GM12878 (cell line): Measurements from ENCODE around the gene LRRC73. TPM values are rescaled to one million over a fixed set of nuclear protein-coding genes. Genes with fewer than 3 reads are reported as not detected.

Source experiments
- ATAC-seq: fragments of 200-7000 bp; cut with Tn5 transposase; 3 replicates; pipeline ENCODE4 v1.9.1; 2020; ENCODE audit warnings: mild to moderate bottlenecking, moderate library complexity
- BruUV-seq: library from RNA; stranded (reverse); fragments of 400-500 nt; replicated peaks from 2 replicates; lab custom pipeline; 2021; lab: Mats Ljungman, UMichigan
- CTCF ChIA-PET: fragments of 300-600 bp; sonication (Branson Sonifier 250); formaldehyde crosslinking; extraction: SDS; loops from one replicate; lab custom pipeline; 2021; ENCODE audit warnings: inconsistent platforms; lab: Yijun Ruan, JAX
- POLR2A ChIA-PET: fragments of 350-600 bp; formaldehyde crosslinking; extraction: SDS; loops from one replicate; lab custom pipeline; 2021; ENCODE audit warnings: inconsistent platforms; lab: Charles Lee
- RAD21 ChIA-PET: fragments of 300-600 bp; sonication (Branson Sonifier 250); formaldehyde crosslinking; loops from one replicate; lab custom pipeline; 2023; ENCODE audit warnings: antibody characterized with exemption; ENCODE audit not compliant: unreplicated experiment; lab: Charles Lee
- SMC1A ChIA-PET: fragments of 300-600 bp; sonication (Branson Sonifier 250); formaldehyde crosslinking; loops from one replicate; lab custom pipeline; 2023; ENCODE audit not compliant: unreplicated experiment, uncharacterized antibody; lab: Charles Lee
- DNase-seq: peaks from one replicate; pipeline ENCODE4 v3.0.0-alpha.2; 2011; ENCODE audit warnings: low read depth, low spot score
- FAIRE-seq: peaks from 3 replicates; lab custom pipeline; 2011; peaks lifted over from hg19 to GRCh38; lab: Jason Lieb, UNC
- H2AFZ ChIP-seq: 2 replicates; pipeline ENCODE4 v1.6.0; 2011; ENCODE audit warnings: low read depth, low read length, control low read depth; ENCODE audit not compliant: control insufficient read depth
- H3K27ac ChIP-seq: 2 replicates; pipeline ENCODE4 v1.5.1; 2011; ENCODE audit warnings: control low read depth; ENCODE audit not compliant: control insufficient read depth, insufficient read depth
- H3K27me3 ChIP-seq, 2 experiments: replicated peaks in 1 of 2; 2 replicates each; pipeline versions ENCODE4 v1.6.0 to v1.6.1; 2011; ENCODE audit warnings: low read length in 1 of 2; ENCODE audit not compliant: control insufficient read depth in 2 of 2, insufficient read depth in 2 of 2
- H3K36me3 ChIP-seq, 2 experiments: 2 replicates each; pipeline ENCODE4 v1.5.1; 2011; ENCODE audit warnings: low read length in 1 of 2; ENCODE audit not compliant: control insufficient read depth in 2 of 2, insufficient read depth in 2 of 2
- H3K4me1 ChIP-seq: 2 replicates; pipeline ENCODE4 v1.6.1; 2011; ENCODE audit warnings: mild to moderate bottlenecking, low read length, moderate library complexity, mixed read lengths; ENCODE audit not compliant: control insufficient read depth, insufficient read depth
- H3K4me2 ChIP-seq: 2 replicates; pipeline ENCODE4 v1.6.0; 2011; ENCODE audit warnings: control low read depth; ENCODE audit not compliant: control insufficient read depth, insufficient read depth
- H3K4me3 ChIP-seq: fragments of 200-600 bp; sonication (generic); 2 replicates; pipeline ENCODE4 v1.5.1; 2016
- H3K79me2 ChIP-seq: 2 replicates; pipeline ENCODE4 v1.6.0; 2011; ENCODE audit warnings: low read length; ENCODE audit not compliant: control insufficient read depth, insufficient read depth
- H3K9ac ChIP-seq: 2 replicates; pipeline ENCODE4 v1.8.0; 2011; ENCODE audit warnings: low read length, control low read depth, mixed read lengths; ENCODE audit not compliant: control insufficient read depth, insufficient read depth
- H3K9me3 ChIP-seq: replicated peaks from 3 replicates; pipeline ENCODE4 v1.5.1; 2011; ENCODE audit warnings: mild to moderate bottlenecking, low read length; ENCODE audit not compliant: control insufficient read depth, insufficient read depth
- H4K20me1 ChIP-seq: 2 replicates; pipeline ENCODE4 v1.6.0; 2011; ENCODE audit not compliant: control insufficient read depth, insufficient read depth
- E4F1 ChIP-seq: fragments of 450-650 bp; IDR thresholded peaks from 2 replicates; pipeline ENCODE4 v1.6.1; 2018; ENCODE audit warnings: borderline replicate concordance, mild to moderate bottlenecking; ENCODE audit not compliant: partially characterized antibody
- RAD51 ChIP-seq: fragments of 450-650 bp; IDR thresholded peaks from 2 replicates; pipeline ENCODE4 v1.6.1; 2016; ENCODE audit warnings: moderate library complexity, mild to moderate bottlenecking, inconsistent platforms
- SKIL ChIP-seq: fragments of 450-650 bp; IDR thresholded peaks from 2 replicates; pipeline ENCODE4 v1.6.1; 2017; ENCODE audit warnings: mild to moderate bottlenecking, low read depth, inconsistent platforms; ENCODE audit not compliant: poor library complexity, severe bottlenecking
- ZBTB40 ChIP-seq: fragments of 450-650 bp; IDR thresholded peaks from 2 replicates; pipeline ENCODE4 v1.6.1; 2016; ENCODE audit warnings: mild to moderate bottlenecking, moderate library complexity, borderline replicate concordance
- ZNF622 ChIP-seq: fragments of 450-650 bp; IDR thresholded peaks from 2 replicates; pipeline ENCODE4 v1.6.1; 2017; ENCODE audit warnings: mild to moderate bottlenecking, inconsistent platforms
- WGBS: methylation state at CpG from one replicate; pipeline ENCODE4 v1.1.6; 2016; ENCODE audit warnings: low lambda C conversion rate; ENCODE audit not compliant: insufficient replicate concordance, insufficient coverage; ENCODE audit errors: missing lambda C conversion rate; 5-methylcytosine and 5-hydroxymethylcytosine counted together
- in situ Hi-C: fragments of 300-500 bp; cut with MboI; formaldehyde crosslinking; loops from 9 replicates; pipeline ENCODE4 v1.14.3; 2018; ENCODE audit warnings: mixed read lengths
- intact Hi-C: fragments of 100-400 bp; cut with micrococcal nuclease; formaldehyde crosslinking; loops from one replicate; pipeline ENCODE4 v1.14.2; 2022; ENCODE audit not compliant: unreplicated experiment
- polyA plus RNA-seq, 11 experiments: library from polyadenylated mRNA; depleted of rRNA in 4 of 11; unstranded in 6 of 11; stranded (reverse) in 5 of 11; fragments of >200 nt; fragmentation: Nextera tagmentation in 4 of 11; fragmentation: Illumina TruSeq in 1 of 11; extraction: Ambion mirVana in 4 of 11; extraction: Trizol in 1 of 11; gene quantifications; 1 replicate in 1 of 11; 2 replicates in 10 of 11; pipeline versions ENCODE4 v1.2.1 to v1.2.3, GENCODE V29; 2011 to 2016; ENCODE audit warnings: inconsistent platforms in 2 of 11, missing spikeins in 2 of 11, low read depth in 1 of 11
- total RNA-seq, 4 experiments: library from RNA; depleted of rRNA in 3 of 4; stranded (reverse); fragments of >200 nt in 3 of 4; fragmentation: Illumina TruSeq in 1 of 4; extraction: Trizol in 1 of 4; gene quantifications; 2 replicates each; pipeline versions ENCODE4 v1.2.1 to v1.2.3, GENCODE V29; 2013 to 2021

Gene LRRC73
- total and polyA plus RNA-seq, 10 of the 15 experiments (the other 5 are each of a cell fraction or from before 2014, with no cell fraction given): 0.13 TPM; not detected in 9

- RAD21 ChIA-PET: no interaction called here
- in situ Hi-C loops (no loop called here), intact Hi-C loops (no loop called here)
- POLR2A ChIA-PET: interaction anchor here (1.4 kb wide), 1 partner anchor 16 kb away, joined by 3 read pairs; the partner anchor contains the start of gene TJAP1
- SMC1A ChIA-PET: no interaction called here
- WGBS: 31% methylated on average over 5 of the region's 5 CpGs
- BruUV-seq: no TSS peak
- Histone ChIP-seq H3K4me3 (no peak overlapping the region), H3K36me3 (no peaks in the 10 kb centered on the region), H3K27ac (no peak overlapping the region), H3K4me1 (no peaks in the 10 kb centered on the region), H3K4me2 (no peak overlapping the region), H2AFZ (no peak overlapping the region), H3K9ac (no peak overlapping the region), H3K9me3 (no peaks in the 10 kb centered on the region), H4K20me1 (no peaks in the 10 kb centered on the region), H3K79me2 (no peaks in the 10 kb centered on the region), H3K27me3 (no peaks in the 10 kb centered on the region)
- ATAC-seq (no peak), DNase-seq (no peak), FAIRE-seq (no peak)
- TF ChIP-seq SKIL: no peak
- TF ChIP-seq RAD51: no peak
- CTCF ChIA-PET: no interaction called here
Observed at GRCh38 chr6:43461936-43462335, 48.2 kb downstream of the LRRC73 start.

GRCh38 chr6:43460032-43460431 is 50.1 kb downstream of the LRRC73 start:
- SMC1A ChIA-PET: interaction anchor here (0.8 to 1.4 kb wide), 6 partner anchors 11 to 281 kb away, joined by 3 to 4 read pairs (median 3); partner anchors contain the start of gene TJAP1
- WGBS: 20% methylated on average over 4 of the region's 4 CpGs
- Histone ChIP-seq H3K4me3 (no peak overlapping the region), H2AFZ (no peak overlapping the region), H3K9me3 (no peaks in the 10 kb centered on the region), H3K27me3 (peaks cover 2 to 3% of the 10 kb centered on the region in 2 experiments; a peak in 3 of 4 replicates), H4K20me1 (no peaks in the 10 kb centered on the region), H3K4me1 (peaks cover 6% of the 10 kb centered on the region), H3K79me2 (no peaks in the 10 kb centered on the region), H3K36me3 (no peaks in the 10 kb centered on the region), H3K9ac (no peak overlapping the region), H3K4me2 (no peak overlapping the region), H3K27ac (no peak overlapping the region)
- CTCF ChIA-PET: interaction anchor here (1.0 to 2.2 kb wide), 3 partner anchors 12 to 196 kb away, joined by 4 to 12 read pairs (median 5); no protein-coding TSS in a partner anchor
- BruUV-seq: no TSS peak
- RAD21 ChIA-PET: no interaction called here
- in situ Hi-C loops: no loop called here
- FAIRE-seq: no peak
- POLR2A ChIA-PET: interaction anchor here (1.2 kb wide), 1 partner anchor 17 kb away, joined by 3 read pairs; the partner anchor contains the start of gene TJAP1
- ATAC-seq: no peak
- intact Hi-C loops: no loop called here
- no peak for DNase-seq
- TF ChIP-seq ZNF622 (no peak), RAD51 (no peak), E4F1 (no peak), ZBTB40 (no peak)
